HFF-Myc (cell line): ENCODE results near the gene ZYX.

Experiments used
- DNase-seq: peaks from one replicate; pipeline ENCODE4 v3.0.0-alpha.2; 2011; ENCODE audit warnings: low read depth; ENCODE audit errors: extremely low read depth
- H3K4me3 ChIP-seq: replicated peaks from 2 replicates; pipeline ENCODE4 v1.5.1; 2011; ENCODE audit warnings: low read depth, mild to moderate bottlenecking, control low read depth, low read length
- CTCF ChIP-seq: IDR thresholded peaks from 2 replicates; pipeline ENCODE4 v1.5.1; 2012; ENCODE audit warnings: mild to moderate bottlenecking, low read depth, low read length, control low read depth; ENCODE audit errors: missing control alignments

The ZYX gene

GRCh38 chr7:143347950-143348349, 33.2 kb upstream of the ZYX start:
- TF ChIP-seq CTCF: no peak
- no peak for DNase-seq
- H3K4me3 ChIP-seq: no peak overlapping the region

- TF ChIP-seq CTCF: no peak
- DNase-seq: no peak
- H3K4me3 ChIP-seq: no peak overlapping the region
These were observed 30.1 kb upstream of the ZYX start for GRCh38 chr7:143351060-143351459.

GRCh38 chr7:143351574-143351973, 29.6 kb upstream of the ZYX start:
- TF ChIP-seq CTCF: no peak
- DNase-seq: no peak
- H3K4me3 ChIP-seq: no peak overlapping the region

- TF ChIP-seq CTCF: no peak
- no peak for DNase-seq
- H3K4me3 ChIP-seq: no peak overlapping the region
These were observed 28.6 kb upstream of the ZYX start for GRCh38 chr7:143352531-143353002.

- TF ChIP-seq CTCF: no peak
- no peak for DNase-seq
- H3K4me3 ChIP-seq: no peak overlapping the region
These were observed 26.8 kb upstream of the ZYX start for GRCh38 chr7:143354376-143354775.

GRCh38 chr7:143354965-143355364, 26.2 kb upstream of the ZYX start:
- TF ChIP-seq CTCF: no peak
- no peak overlapping the region for H3K4me3 ChIP-seq
- DNase-seq: no peak
